DMS153 treated with DMSO at 0.1 percent for 48 hours (cell line): ENCODE measurements around the gene SPTBN1.
A peak's percentile ranks its signal among the peaks of the same experiment; 100 is the strongest.

ENCODE experiments used
- DNase-seq: peaks from one replicate; lab custom pipeline; 2025; ENCODE audit not compliant: unreplicated experiment; lab: John Stamatoyannopoulos, UW

SPTBN1 gene

GRCh38 chr2:54587171-54588016 lies 131.3 kb downstream of the SPTBN1 start:
- no peak for DNase-seq

- no peak for DNase-seq
Observed at GRCh38 chr2:54588244-54588899, 132.2 kb downstream of the SPTBN1 start.

- no peak for DNase-seq
Observed at GRCh38 chr2:54589038-54589339, 132.9 kb downstream of the SPTBN1 start.

GRCh38 chr2:54589340-54590215 lies 133.5 kb downstream of the SPTBN1 start:
- DNase-seq = peak; percentile 63

- no peak for DNase-seq
Observed at GRCh38 chr2:54590216-54591120, 134.3 kb downstream of the SPTBN1 start.

GRCh38 chr2:54591551-54591950 lies 135.4 kb downstream of the SPTBN1 start:
- no peak for DNase-seq

GRCh38 chr2:54593249-54593648 lies 137.1 kb downstream of the SPTBN1 start:
- no peak for DNase-seq

- no peak for DNase-seq
Observed at GRCh38 chr2:54594048-54594447, 137.9 kb downstream of the SPTBN1 start.

GRCh38 chr2:54595161-54595803 lies 139.2 kb downstream of the SPTBN1 start:
- no peak for DNase-seq

GRCh38 chr2:54595999-54596902 lies 140.1 kb downstream of the SPTBN1 start:
- DNase-seq = no peak

- DNase-seq = no peak
Observed at GRCh38 chr2:54597153-54597848, 141.2 kb downstream of the SPTBN1 start.

GRCh38 chr2:54598347-54599325 lies 142.5 kb downstream of the SPTBN1 start:
- no peak for DNase-seq

- DNase-seq = no peak
Observed at GRCh38 chr2:54599326-54599710, 143.2 kb downstream of the SPTBN1 start.

GRCh38 chr2:54599914-54600313 lies 143.8 kb downstream of the SPTBN1 start:
- DNase-seq = no peak

- DNase-seq = no peak
Observed at GRCh38 chr2:54601339-54601738, 145.2 kb downstream of the SPTBN1 start.

GRCh38 chr2:54602736-54603322 lies 146.7 kb downstream of the SPTBN1 start:
- no peak for DNase-seq

GRCh38 chr2:54603357-54603756 lies 147.2 kb downstream of the SPTBN1 start:
- DNase-seq = no peak
